SU-DHL-6 (cell line): ENCODE measurements around the gene ALPI.
"Not testable (repeated sequence)": the region's sequence is repeated elsewhere in the genome, so short reads cannot be mapped to it uniquely, and the experiment has no call there.

ENCODE experiments used
- H2AFZ ChIP-seq: fragments of 200-600 bp; sonication (generic); 2 replicates; pipeline ENCODE4 v1.6.1; 2014; ENCODE audit warnings: low read depth, mild to moderate bottlenecking, moderate library complexity, mixed read lengths, antibody characterized with exemption, low read length; ENCODE audit not compliant: severe bottlenecking
- H3F3A ChIP-seq: fragments of 200-600 bp; shearing (Covaris generic); 2 replicates; pipeline ENCODE4 v1.6.0; 2016; ENCODE audit warnings: antibody characterized with exemption, mild to moderate bottlenecking; ENCODE audit not compliant: insufficient read depth
- H3K27ac ChIP-seq: fragments of 200-600 bp; sonication (generic); 2 replicates; pipeline ENCODE4 v1.5.1; 2016; ENCODE audit warnings: low read depth, mild to moderate bottlenecking, low read length, moderate library complexity, mixed read lengths
- H3K27me3 ChIP-seq: fragments of 200-600 bp; sonication (generic), shearing (Covaris generic); 2 replicates; pipeline ENCODE4 v1.6.0; 2014; ENCODE audit warnings: mild to moderate bottlenecking, low read length
- H3K36me3 ChIP-seq: fragments of 200-600 bp; sonication (generic); 2 replicates; pipeline ENCODE4 v1.6.1; 2014; ENCODE audit warnings: mild to moderate bottlenecking, low read length, mixed read lengths
- H3K4me2 ChIP-seq: fragments of 300-600, 200-600 bp; shearing (Covaris generic), sonication (generic); 2 replicates; pipeline ENCODE4 v1.6.0; 2014; ENCODE audit warnings: low read length, low read depth, mild to moderate bottlenecking; ENCODE audit not compliant: poor library complexity, severe bottlenecking
- H3K4me3 ChIP-seq: fragments of 200-600 bp; sonication (generic); 2 replicates; pipeline ENCODE4 v1.5.1; 2014; ENCODE audit warnings: antibody characterized with exemption, low read length, mild to moderate bottlenecking, mixed read lengths; ENCODE audit not compliant: insufficient read depth, poor library complexity, severe bottlenecking
- H3K79me2 ChIP-seq: fragments of 200-600 bp; sonication (generic); 2 replicates; pipeline ENCODE4 v1.6.1; 2014; ENCODE audit warnings: mild to moderate bottlenecking, low read length, moderate library complexity; ENCODE audit not compliant: insufficient read depth
- H3K9ac ChIP-seq: fragments of 200-600 bp; sonication (generic); 2 replicates; pipeline ENCODE4 v1.7.0; 2014; ENCODE audit warnings: mild to moderate bottlenecking, low read length
- H3K9me2 ChIP-seq: fragments of 200-600 bp; sonication (generic); replicated peaks from 2 replicates; pipeline ENCODE4 v1.6.1; 2014; ENCODE audit warnings: low read length; ENCODE audit not compliant: insufficient read depth
- H3K9me3 ChIP-seq: fragments of 200-600 bp; sonication (generic); 2 replicates; pipeline ENCODE4 v1.6.1; 2014; ENCODE audit warnings: low read length, mixed read lengths; ENCODE audit not compliant: insufficient read depth
- H4K20me1 ChIP-seq: fragments of 200-600 bp; sonication (generic); 2 replicates; pipeline ENCODE4 v1.6.1; 2014; ENCODE audit warnings: low read depth, mild to moderate bottlenecking, antibody characterized with exemption, low read length, moderate library complexity, mixed read lengths
- EZH2phosphoT487 ChIP-seq: fragments of 200-600 bp; sonication (generic), shearing (Covaris generic); conservative IDR thresholded peaks from 2 replicates; pipeline ENCODE4 v1.6.1; 2018; ENCODE audit warnings: mild to moderate bottlenecking, antibody characterized with exemption, low read length, moderate library complexity, mixed read lengths
- TF ChIP-seq, protein P1 (sequence below): fragments of 200-600 bp; sonication (generic); IDR thresholded peaks from one replicate; pipeline ENCODE4 v1.5.1; 2017; ENCODE audit warnings: antibody characterized with exemption, mild to moderate bottlenecking, low read length, moderate library complexity; ENCODE audit not compliant: insufficient read depth, poor library complexity, severe bottlenecking

ALPI gene

DNA sequence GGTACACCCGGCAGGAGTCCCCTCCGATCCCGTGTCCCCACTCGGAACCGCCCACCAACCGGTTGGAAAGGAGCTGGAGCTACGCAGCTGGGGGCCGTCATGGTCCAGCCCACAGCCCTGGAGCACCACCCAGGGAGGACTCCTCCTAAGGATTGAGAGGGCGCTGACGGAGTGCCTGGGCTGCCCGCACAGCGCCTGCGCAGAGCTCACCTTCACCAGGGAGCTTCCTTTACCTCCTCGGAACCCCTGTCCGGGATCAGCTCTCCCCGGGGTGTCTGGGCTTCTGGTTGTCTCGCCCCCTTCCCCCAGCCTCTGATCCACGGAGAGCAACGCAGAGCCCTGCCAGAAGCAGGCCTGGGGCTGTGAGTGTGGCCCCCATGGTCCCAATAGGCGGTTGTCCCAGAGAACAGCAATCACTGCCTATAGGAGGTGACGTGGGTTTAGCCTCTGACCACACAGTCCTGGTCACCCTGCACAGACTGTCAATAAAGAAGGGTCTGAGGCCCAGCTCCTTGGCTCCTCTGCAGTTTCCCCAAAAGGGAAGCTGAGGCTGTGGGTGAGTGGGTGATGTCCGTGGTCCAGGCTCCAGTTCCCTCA is 34.7 kb upstream of the ALPI start:
- no peaks in the 10 kb centered on the region for H3K9me2 ChIP-seq
- no peak overlapping the region for H3K27ac ChIP-seq
- H3F3A ChIP-seq, result no peaks in the 10 kb centered on the region
- no peaks in the 10 kb centered on the region for H3K79me2 ChIP-seq
- H4K20me1 ChIP-seq, result no peaks in the 10 kb centered on the region
- no peaks in the 10 kb centered on the region for H3K9me3 ChIP-seq
- no peak overlapping the region for H3K4me2 ChIP-seq
- H3K27me3 ChIP-seq, result no peaks in the 10 kb centered on the region
- no peak overlapping the region for H2AFZ ChIP-seq
- no peaks in the 10 kb centered on the region for H3K36me3 ChIP-seq
- no peak for TF ChIP-seq EZH2phosphoT487
- TF ChIP-seq, protein P1, sequence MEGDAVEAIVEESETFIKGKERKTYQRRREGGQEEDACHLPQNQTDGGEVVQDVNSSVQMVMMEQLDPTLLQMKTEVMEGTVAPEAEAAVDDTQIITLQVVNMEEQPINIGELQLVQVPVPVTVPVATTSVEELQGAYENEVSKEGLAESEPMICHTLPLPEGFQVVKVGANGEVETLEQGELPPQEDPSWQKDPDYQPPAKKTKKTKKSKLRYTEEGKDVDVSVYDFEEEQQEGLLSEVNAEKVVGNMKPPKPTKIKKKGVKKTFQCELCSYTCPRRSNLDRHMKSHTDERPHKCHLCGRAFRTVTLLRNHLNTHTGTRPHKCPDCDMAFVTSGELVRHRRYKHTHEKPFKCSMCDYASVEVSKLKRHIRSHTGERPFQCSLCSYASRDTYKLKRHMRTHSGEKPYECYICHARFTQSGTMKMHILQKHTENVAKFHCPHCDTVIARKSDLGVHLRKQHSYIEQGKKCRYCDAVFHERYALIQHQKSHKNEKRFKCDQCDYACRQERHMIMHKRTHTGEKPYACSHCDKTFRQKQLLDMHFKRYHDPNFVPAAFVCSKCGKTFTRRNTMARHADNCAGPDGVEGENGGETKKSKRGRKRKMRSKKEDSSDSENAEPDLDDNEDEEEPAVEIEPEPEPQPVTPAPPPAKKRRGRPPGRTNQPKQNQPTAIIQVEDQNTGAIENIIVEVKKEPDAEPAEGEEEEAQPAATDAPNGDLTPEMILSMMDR, result no peak
- no peak overlapping the region for H3K4me3 ChIP-seq
- no peak overlapping the region for H3K9ac ChIP-seq

DNA sequence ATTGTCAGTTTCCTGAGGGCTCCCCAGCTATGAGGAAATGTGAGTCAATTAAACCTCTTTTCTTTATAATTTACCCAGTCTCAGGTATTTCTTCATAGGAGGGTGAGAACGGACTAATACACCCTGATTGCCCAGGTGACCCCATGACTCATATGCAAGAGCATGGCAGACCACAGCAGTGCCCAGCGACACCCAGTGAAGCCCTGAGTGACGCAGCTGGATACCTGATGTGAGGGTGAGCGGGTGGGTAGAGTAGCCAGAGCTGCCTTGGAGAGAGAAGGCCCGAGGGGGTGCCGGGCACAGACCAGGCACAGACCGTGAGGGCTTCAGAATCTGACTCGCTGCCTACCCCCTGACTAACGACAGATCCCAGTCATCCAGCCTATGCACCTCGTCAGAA is 33.9 kb upstream of the ALPI start:
- Histone ChIP-seq H3K4me3 (no peak overlapping the region), H3K27me3 (no peaks in the 10 kb centered on the region), H3K79me2 (no peaks in the 10 kb centered on the region), H3K36me3 (no peaks in the 10 kb centered on the region), H2AFZ (no peak overlapping the region), H3K9me2 (no peaks in the 10 kb centered on the region), H3K4me2 (no peak overlapping the region), H3F3A (no peaks in the 10 kb centered on the region), H3K9me3 (no peaks in the 10 kb centered on the region), H3K9ac (no peak overlapping the region), H4K20me1 (no peaks in the 10 kb centered on the region), H3K27ac (no peak overlapping the region)
- TF ChIP-seq EZH2phosphoT487, result no peak
- TF ChIP-seq, protein P1, result no peak

DNA sequence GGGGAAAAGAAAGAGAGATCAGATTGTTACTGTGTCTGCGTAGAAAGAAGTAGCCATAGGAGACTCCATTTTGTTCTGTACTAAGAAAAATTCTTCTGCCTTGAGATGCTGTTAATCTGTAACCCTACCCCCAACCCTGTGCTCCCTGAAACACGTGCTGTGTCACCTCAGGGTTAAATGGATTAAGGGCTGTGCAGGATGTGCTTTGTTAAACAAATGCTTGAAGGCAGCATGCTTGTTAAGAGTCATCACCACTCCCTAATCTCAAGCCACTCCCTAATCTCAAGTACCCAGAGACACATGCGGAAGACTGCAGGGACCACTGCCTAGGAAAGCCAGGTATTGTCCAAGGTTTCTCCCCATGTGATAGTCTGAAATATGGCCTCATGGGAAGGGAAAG is 33.0 kb upstream of the ALPI start:
- not testable (repeated sequence) for H3K79me2 ChIP-seq, H4K20me1 ChIP-seq, H3K36me3 ChIP-seq, H3K9me2 ChIP-seq, H3K27me3 ChIP-seq, H3K9ac ChIP-seq, H3F3A ChIP-seq, H2AFZ ChIP-seq, H3K27ac ChIP-seq, H3K4me3 ChIP-seq, H3K4me2 ChIP-seq, H3K9me3 ChIP-seq

DNA sequence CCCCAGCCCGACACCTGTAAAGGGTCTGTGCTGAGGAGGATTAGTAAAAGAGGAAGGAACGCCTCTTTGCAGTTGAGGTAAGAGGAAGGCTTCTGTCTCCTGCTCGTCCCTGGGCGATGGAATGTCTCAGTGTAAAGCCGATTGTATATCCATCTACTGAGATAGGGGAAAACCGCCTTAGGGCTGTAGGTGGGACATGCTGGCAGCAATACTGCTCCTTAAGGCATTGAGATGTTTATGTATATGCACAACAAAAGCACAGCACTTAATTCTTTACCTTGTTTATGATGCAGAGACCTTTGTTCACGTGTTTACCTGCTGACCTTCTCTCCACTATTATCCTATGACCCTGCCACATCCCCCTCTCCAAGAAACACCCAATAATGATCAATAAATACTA is 32.5 kb upstream of the ALPI start:
- not testable (repeated sequence) for H3K9ac ChIP-seq

More for the DNA sequence above, 32.5 kb upstream of the ALPI start:
- H3F3A ChIP-seq, H4K20me1 ChIP-seq, H3K4me3 ChIP-seq, H3K9me3 ChIP-seq, H3K4me2 ChIP-seq, H3K9me2 ChIP-seq, H3K36me3 ChIP-seq, H3K79me2 ChIP-seq, H3K27ac ChIP-seq, H3K27me3 ChIP-seq, H2AFZ ChIP-seq: not testable (repeated sequence)
